ENCODE measurements around the gene SPAG9.
"Not testable (repeated sequence)": the region's sequence is repeated elsewhere in the genome, so short reads cannot be mapped to it uniquely, and the experiment has no call there.

Gene SPAG9

GRCh38 chr17:51087072-51087757 lies 33.5 kb downstream of the SPAG9 start:
- no peak for DNase-seq

GRCh38 chr17:51085150-51085805 lies 35.4 kb downstream of the SPAG9 start:
- no peak for DNase-seq

- DNase-seq = no peak
Observed at GRCh38 chr17:51083981-51084380, 36.7 kb downstream of the SPAG9 start.

- not testable (repeated sequence) for DNase-seq
Observed at GRCh38 chr17:51083364-51083763, 37.3 kb downstream of the SPAG9 start.

- no peak for DNase-seq
Observed at GRCh38 chr17:51079049-51079448, 41.6 kb downstream of the SPAG9 start.

- DNase-seq = no peak
Observed at GRCh38 chr17:51078009-51078592, 42.6 kb downstream of the SPAG9 start.

- no peak for DNase-seq
Observed at GRCh38 chr17:51076821-51077220, 43.8 kb downstream of the SPAG9 start.

- DNase-seq = no peak
Observed at GRCh38 chr17:51071556-51071955, 49.1 kb downstream of the SPAG9 start.

- no peak for DNase-seq
Observed at GRCh38 chr17:51065466-51065865, 55.2 kb downstream of the SPAG9 start.

- DNase-seq = no peak
Observed at GRCh38 chr17:51064061-51064735, 56.5 kb downstream of the SPAG9 start.

GRCh38 chr17:51060396-51060795 lies 60.3 kb downstream of the SPAG9 start:
- DNase-seq = no peak

GRCh38 chr17:51059781-51060180 lies 60.9 kb downstream of the SPAG9 start:
- DNase-seq = no peak

- no peak for DNase-seq
Observed at GRCh38 chr17:51057534-51057933, 63.1 kb downstream of the SPAG9 start.

GRCh38 chr17:51056813-51057510 lies 63.7 kb downstream of the SPAG9 start:
- DNase-seq = peak; percentile 60

GRCh38 chr17:51054748-51055147 lies 65.9 kb downstream of the SPAG9 start:
- no peak for DNase-seq

- no peak for DNase-seq
Observed at GRCh38 chr17:51052235-51052634, 68.4 kb downstream of the SPAG9 start.

- no peak for DNase-seq
Observed at GRCh38 chr17:51050291-51051033, 70.2 kb downstream of the SPAG9 start.

GRCh38 chr17:51046514-51047384 lies 73.9 kb downstream of the SPAG9 start:
- DNase-seq = peak; percentile 99

- DNase-seq = peak; percentile 42
Observed at GRCh38 chr17:51046046-51046445, 74.6 kb downstream of the SPAG9 start.

GRCh38 chr17:51045621-51046020 lies 75.0 kb downstream of the SPAG9 start:
- peak; percentile 49 for DNase-seq

GRCh38 chr17:51044976-51045375 lies 75.7 kb downstream of the SPAG9 start:
- DNase-seq = peak; percentile 65
